GM06990 (cell line): ENCODE results near the gene C1QL2.

Source experiments
- DNase-seq: peaks from one replicate; pipeline ENCODE4 v3.0.0-alpha.2; 2011; ENCODE audit not compliant: insufficient read length; ENCODE audit errors: extremely low read depth
- H3K27me3 ChIP-seq: replicated peaks from 2 replicates; pipeline ENCODE4 v1.6.0; 2011; ENCODE audit warnings: low read length; ENCODE audit not compliant: control insufficient read depth, insufficient read depth
- H3K36me3 ChIP-seq: 2 replicates; pipeline ENCODE4 v1.5.1; 2011; ENCODE audit warnings: low read length; ENCODE audit not compliant: control insufficient read depth, insufficient read depth
- H3K4me3 ChIP-seq: replicated peaks from 2 replicates; pipeline ENCODE4 v1.5.1; 2011; ENCODE audit warnings: low read depth, mild to moderate bottlenecking, control low read depth, low read length
- TF ChIP-seq, protein P1 (sequence below): IDR thresholded peaks from 2 replicates; pipeline ENCODE4 v1.5.1; 2011; ENCODE audit warnings: low read length, control low read depth, mild to moderate bottlenecking, inconsistent platforms; ENCODE audit not compliant: insufficient read depth, poor library complexity, severe bottlenecking

C1QL2 gene

DNA sequence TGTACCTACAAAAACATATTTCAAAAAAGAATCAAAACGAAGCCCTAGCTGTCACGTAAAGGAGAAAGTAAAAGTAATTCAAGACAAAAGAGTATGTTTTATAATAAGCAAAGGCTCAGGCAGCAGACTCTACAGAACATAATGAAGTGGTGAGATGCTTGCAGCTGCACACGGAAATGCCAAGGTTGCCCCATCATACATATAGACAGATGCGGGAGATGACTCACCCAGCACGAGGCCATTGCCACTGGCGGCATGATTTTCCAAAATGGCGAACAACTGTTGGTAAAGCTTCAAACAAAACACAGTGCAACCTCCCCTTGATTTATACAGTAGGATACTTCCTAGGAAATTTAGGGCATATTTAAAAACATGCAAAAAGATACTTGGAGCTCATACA lies 26.0 kb upstream of the C1QL2 start:
- Histone ChIP-seq H3K4me3 (no peak overlapping the region), H3K36me3 (no peaks in the 10 kb centered on the region), H3K27me3 (no peaks in the 10 kb centered on the region; the same call in 1 of the 2 replicates)
- DNase-seq: no peak
- TF ChIP-seq, protein P1, sequence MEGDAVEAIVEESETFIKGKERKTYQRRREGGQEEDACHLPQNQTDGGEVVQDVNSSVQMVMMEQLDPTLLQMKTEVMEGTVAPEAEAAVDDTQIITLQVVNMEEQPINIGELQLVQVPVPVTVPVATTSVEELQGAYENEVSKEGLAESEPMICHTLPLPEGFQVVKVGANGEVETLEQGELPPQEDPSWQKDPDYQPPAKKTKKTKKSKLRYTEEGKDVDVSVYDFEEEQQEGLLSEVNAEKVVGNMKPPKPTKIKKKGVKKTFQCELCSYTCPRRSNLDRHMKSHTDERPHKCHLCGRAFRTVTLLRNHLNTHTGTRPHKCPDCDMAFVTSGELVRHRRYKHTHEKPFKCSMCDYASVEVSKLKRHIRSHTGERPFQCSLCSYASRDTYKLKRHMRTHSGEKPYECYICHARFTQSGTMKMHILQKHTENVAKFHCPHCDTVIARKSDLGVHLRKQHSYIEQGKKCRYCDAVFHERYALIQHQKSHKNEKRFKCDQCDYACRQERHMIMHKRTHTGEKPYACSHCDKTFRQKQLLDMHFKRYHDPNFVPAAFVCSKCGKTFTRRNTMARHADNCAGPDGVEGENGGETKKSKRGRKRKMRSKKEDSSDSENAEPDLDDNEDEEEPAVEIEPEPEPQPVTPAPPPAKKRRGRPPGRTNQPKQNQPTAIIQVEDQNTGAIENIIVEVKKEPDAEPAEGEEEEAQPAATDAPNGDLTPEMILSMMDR: no peak

DNA sequence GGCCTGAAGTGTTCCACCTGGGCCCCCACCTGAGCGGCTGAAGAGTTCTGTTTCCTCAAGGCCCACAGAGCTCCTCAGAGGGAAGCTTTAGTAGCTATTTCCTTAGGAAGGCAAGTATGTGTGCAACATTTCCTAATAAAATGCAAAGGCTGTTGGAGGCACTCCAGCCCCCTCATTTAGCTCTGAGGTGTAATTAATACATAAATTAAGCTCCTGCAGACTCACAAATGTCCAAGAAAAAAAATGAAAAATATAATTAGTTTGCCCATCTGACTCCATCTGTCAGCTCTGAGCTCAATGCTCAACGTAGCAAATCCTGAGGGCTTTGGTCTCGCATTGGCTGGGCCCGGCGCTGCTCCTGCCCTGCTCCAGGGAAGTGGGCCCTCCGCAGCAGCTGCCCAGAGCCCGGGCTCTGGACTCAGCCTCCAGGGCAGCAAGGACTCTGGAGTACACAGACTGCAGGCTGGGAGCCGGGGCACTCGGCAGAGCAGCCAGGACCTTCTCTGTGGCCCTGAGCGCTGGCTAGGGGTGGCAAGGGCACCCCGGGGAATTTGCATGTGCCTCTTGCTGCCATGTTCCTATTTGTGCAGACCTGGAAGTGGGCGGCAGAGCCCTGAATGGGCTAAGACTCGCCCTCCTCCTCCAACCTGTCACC lies 23.4 kb upstream of the C1QL2 start:
- no peaks in the 10 kb centered on the region for H3K36me3 ChIP-seq
- no peak for DNase-seq
- H3K27me3 ChIP-seq: no peaks in the 10 kb centered on the region; the same call in 1 of the 2 replicates
- TF ChIP-seq, protein P1: no peak
- no peak overlapping the region for H3K4me3 ChIP-seq

DNA sequence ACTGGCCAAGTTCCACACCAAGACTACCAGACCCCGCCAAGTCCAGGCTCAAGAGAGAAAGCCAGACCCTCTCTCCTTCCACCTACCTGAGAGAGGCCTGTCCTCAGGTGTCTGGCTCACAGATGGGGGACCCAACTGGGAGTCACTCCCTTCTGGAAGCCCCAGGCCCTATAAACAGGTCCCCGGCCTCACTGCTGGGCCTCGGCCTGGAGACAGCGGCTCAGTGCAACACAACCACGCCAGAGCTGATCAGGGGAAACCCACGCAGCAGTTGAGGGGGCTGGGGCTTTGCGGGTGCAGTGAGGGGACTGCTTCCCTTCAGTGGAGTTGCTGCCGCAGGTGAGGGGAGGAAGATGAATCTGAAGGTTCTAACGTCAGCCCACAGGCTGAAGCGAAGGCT lies 22.8 kb upstream of the C1QL2 start:
- TF ChIP-seq, protein P1: no peak
- no peak for DNase-seq
- Histone ChIP-seq H3K4me3 (no peak overlapping the region), H3K27me3 (no peaks in the 10 kb centered on the region; the same call in 1 of the 2 replicates), H3K36me3 (no peaks in the 10 kb centered on the region)

DNA sequence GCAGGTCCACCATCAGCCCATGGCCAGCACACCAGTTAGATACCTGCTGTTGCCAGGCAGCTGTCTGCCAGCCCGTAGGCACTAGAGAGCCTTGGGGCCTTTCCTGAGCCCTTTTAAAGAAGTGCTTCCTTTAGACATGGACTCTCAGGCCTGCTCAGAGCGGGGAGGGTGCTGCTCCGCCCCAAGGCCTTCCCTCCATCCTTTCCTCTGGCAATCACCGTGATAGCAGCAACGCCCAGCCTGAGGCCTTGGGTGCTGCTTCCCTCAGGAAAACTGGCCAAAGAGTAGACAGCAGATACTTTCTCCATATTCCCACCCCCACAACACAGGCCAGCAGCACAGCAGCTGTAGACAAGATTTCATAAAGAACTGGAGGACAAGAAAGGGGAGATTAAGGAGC lies 22.3 kb upstream of the C1QL2 start:
- no peaks in the 10 kb centered on the region for H3K36me3 ChIP-seq
- no peaks in the 10 kb centered on the region; the same call in 1 of the 2 replicates for H3K27me3 ChIP-seq
- DNase-seq: no peak
- TF ChIP-seq, protein P1: no peak
- no peak overlapping the region for H3K4me3 ChIP-seq

DNA sequence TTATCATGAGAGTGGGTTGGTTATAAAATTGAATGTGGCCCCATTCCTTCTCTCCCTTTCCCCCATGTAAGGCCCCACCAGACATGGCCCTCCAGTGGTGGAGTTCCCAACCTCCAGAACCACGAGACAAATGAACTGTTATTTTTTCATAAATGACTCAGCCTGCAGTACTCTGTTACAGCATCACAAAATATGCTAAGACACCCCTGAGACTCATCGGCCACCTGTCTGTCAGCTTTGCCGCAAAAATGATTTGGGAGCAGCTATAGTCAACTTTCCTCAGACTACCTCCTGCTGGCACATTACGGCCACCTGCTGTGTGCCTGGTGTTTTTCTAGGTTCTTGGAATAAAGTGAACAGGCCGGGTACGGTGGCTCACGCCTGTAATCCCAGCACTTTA lies 21.4 kb upstream of the C1QL2 start:
- H3K27me3 ChIP-seq: no peaks in the 10 kb centered on the region; the same call in 1 of the 2 replicates
- TF ChIP-seq, protein P1: no peak
- DNase-seq: no peak
- H3K4me3 ChIP-seq: no peak overlapping the region
- no peaks in the 10 kb centered on the region for H3K36me3 ChIP-seq
